Suppressor macrophage treated with lipopolysaccharide for 4 hours (primary cell): ENCODE data around the gene SLC35E2B.
"Not testable (repeated sequence)": the region's sequence is repeated elsewhere in the genome, so short reads cannot be mapped to it uniquely, and the experiment has no call there.

Experiments
- DNase-seq: peaks from one replicate; pipeline ENCODE4 v3.0.0-alpha.2; 2020

SLC35E2B gene

DNA sequence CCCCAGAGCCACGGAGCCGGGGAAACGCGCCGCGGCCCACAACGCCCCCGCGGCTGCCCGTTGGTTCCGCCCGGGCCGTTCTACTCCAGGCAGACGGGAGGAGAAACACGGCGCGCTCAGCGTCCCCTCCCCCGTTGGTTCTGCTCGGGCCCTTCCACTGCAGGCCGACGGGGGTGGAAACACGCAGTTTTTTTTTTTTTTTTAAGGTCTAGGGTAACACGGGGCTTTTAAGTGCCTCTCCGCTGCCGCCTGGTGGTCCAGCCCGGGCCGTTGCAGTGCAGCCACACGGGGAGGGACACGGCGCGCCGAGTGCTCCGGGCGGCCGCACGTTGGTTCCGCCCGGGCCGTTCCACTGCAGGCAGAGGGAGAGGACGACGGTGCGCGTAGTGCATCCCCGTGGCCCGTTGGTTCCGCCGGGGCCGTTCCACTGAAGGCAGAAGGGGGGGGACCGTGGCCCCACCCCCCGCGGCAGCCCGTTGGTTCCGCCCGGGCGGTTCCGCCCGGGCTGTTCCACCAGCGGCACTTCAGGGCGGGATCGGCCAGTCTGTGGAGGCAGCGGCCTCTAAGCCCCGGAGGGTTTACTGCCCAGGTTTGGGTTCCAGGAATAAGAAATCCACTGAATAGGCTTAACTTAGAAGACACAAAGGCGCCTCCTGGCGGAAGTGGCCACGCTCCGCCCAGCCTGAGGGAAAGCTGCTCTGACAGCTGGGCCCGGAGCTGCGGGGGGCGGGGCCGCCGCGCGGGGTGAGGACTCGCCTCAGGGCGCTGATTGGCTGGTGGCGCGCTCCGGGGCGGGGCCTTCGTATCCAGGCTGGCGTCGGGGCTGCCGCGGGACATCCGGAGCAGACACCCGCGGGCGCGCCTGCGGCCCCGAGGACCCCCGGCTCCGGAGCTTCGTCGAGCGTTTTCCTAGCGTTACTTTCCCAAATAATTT, at the start of gene SLC35E2B:
Gene SLC35E2B, minus strand, starts transcription at position 82 of the 934 bp plus-strand sequence. CDS start 16,096 bp downstream, outside the sequence.
- peak; percentile 93 for DNase-seq

DNA sequence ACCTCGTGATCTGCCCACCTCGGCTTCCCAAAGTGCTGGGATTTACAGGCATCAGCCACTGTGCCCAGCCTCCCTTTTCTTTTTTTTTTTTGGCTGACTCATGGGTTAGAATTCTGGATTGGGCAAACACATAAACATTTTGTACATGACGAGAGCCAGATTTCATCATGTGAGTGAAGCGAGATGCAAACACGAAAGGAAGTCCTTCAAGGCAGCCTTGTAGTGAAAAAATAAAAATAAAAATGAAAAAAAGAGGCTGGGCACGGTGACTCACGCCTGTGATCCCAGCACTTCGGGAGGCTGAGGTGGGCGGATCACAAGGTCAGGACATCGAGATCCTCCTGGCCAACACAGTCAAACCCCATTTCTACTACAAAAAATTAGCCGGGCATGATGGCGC, 48.4 kb upstream of the SLC35E2B start:
- peak; percentile 90 for DNase-seq

DNA sequence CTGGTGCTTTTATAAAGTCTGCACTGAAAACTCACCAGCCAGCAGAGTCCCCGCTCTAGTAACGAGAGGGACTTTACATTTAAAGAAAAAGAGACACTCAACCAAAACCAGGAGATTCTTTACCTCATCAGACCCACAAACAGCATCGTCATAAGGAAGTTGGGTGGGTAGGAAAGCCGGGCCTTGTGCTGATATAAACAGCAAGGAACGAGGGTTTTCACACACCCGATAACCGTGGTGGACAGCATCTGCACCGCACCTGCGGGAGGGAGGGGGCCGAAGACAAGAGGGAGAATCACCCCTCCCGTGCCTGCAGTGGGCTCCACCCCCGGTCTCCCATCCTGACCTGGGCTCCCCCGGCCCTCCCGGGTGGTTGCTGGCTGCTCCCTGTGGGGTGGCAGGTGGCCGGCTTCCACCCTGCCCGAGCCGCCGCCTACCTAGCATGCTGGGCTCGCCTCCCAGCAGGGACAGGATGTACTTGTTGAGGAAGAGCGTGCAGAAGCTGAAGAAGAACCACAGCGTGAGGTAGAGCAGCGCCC, 46.3 kb upstream of the SLC35E2B start:
- DNase-seq: not testable (repeated sequence)

DNA sequence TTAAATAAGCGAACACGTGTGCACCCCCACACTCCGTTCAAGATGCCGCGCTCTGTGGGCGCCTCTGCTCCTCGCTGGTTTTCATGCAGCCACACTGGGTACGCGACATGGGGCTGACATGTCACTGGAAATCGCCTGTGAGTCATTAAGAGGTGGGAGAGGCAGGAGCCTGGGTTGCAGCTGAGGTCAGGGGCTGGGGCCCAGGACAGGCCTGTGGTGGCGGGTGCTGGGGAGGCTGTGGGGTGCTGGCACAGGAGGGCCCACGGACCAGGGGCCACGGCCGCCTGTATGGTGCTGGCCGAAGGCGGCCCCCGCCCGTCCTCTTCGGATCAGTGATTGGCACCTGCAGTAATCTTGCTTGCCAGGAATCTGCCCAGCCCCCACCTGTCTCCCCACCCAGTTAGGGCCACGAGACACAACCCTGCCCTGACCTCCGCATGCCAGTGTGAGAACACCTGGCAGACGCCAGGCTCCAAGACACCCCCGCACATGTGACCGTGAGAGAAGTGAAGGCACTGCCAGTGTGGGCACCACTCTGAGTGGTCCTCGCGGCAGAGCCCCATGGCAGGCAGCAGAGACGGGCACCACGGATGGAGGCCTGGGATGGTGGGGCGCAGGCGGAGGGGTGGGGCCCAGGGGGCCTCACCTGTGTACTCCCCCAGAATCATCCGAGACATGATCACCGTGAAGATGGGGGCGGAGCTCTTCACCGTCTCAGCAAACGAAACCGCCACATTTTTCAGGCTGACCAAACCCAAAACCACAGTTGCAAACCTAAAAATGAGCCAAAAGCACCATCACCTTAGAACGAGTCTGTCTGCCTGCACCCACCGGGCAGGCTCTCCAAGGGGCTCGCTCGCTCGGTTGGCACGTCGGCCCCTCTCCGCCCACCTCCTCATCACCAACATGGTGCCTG, 45.3 kb upstream of the SLC35E2B start:
- not testable (repeated sequence) for DNase-seq

DNA sequence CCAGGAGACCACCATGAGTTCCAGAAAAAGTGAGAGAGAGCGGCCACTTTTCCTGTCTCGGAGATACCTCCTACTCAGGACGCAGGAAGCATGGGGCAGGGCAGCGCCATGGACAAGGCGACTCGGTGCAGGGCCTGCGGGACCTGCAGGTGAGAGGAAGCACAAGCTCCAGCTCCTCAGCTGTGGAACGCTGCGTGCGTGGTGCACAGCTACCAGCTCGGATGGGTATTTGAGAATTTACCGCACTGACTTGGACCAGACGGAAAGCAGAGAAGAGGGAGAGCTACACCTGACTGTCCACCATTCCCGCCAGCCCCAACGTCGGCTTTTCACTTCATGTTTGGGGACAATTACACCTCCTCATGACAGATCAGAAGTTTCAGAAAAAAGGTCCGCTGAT, 39.8 kb upstream of the SLC35E2B start:
- DNase-seq: no peak

DNA sequence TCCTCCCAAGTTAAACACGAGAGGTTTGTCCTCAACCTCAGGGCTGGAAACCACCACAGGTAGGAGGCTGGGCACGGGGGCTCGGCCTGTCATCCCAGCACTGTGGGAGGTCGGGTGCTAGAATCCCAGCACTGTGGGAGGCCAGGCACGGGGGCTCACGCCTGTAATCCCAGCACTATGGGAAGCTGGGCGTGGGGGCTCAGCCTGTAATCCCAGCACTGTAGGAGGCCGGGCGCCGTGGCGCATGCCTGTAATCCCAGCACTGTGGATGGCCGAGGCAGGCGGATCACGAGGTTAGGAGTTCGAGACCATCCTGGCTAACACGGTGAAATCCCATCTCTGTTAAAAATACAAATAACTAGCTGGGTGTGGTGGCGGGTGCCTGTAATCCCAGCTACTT, 38.3 kb upstream of the SLC35E2B start:
- no peak for DNase-seq

DNA sequence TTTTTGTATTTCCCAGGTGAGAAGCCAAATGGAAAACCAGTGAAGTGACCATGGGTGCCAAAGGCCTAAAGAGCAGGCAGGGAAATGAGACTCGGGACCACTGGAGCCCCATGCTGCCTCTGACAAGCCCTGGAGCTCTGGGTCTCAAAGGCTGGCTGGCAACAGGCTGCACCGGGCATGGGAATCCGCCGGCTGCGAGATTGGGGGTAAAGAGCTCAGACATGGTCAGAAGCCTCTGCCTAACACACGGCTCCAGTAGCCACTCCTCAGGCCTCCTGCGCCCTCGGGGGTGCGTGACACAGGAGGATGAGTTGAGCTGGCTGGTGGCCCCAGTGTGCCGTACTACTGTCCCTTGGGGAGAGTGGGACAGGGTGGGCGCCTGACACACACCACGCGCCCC, 37.6 kb upstream of the SLC35E2B start:
- not testable (repeated sequence) for DNase-seq

DNA sequence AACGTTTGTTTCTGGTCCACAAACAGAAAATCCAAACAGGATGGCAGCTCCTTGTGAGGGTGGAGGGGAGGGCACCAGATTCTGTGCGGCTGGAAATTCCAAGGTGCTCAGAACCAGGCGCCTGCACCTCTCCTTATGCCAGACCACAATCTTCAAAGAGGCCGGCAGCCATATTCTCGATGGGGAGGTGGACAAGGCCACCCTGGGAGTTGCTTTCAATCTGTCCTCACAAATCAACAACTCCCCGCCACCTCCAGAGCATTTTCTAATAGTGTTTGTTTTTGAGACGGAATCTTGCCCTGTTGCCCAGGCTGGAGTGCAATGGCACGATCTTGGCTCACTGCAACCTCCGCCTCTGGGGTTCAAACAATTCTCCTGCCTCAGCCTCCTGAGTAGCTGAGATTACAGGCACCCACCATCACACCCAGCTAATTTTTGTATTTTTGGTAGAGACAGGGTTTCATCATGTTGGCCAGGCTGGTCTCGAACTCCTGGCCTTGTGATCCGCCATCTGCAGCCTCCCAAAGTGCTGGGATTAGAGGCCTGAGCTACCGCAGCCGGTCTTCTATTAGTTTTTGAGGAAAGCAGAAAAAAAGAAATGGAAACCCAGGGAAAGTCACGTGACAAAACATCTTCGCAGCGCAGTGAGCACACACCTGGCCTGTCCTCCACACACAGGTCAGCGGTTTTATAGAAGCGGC, 36.7 kb upstream of the SLC35E2B start:
- not testable (repeated sequence) for DNase-seq

DNA sequence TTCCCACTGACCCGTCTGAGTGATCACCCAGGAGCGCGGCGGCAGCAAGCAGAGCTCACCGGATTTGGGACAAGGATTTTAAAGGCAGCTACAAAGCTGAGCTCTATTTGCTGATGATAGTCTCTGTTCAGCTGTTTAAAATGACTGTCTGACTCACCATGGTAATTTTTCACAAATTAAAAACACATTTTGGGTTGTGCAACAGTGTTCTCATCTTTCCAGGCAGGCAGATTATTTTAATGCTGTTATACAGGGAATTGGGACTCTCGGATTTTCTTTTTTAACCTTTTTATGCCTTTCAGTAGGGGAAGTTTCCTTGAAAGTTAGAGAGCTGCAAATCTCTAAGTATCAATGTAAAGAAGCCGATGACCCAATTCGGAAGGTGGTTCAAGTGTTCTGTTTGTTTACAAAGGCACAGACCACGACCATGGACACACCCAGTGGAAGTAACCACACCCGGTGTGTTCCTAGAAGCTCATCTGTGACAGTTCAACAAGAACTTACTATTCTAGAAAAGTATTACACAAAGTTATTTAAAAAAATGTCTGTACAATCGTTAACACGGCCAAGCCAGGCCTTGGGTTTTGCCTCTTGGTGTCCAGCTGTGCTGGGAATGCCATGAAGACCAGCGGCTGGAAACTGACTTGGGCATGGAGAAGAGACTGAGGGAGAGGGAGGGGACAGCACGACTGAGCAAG, 35.9 kb upstream of the SLC35E2B start:
- not testable (repeated sequence) for DNase-seq

DNA sequence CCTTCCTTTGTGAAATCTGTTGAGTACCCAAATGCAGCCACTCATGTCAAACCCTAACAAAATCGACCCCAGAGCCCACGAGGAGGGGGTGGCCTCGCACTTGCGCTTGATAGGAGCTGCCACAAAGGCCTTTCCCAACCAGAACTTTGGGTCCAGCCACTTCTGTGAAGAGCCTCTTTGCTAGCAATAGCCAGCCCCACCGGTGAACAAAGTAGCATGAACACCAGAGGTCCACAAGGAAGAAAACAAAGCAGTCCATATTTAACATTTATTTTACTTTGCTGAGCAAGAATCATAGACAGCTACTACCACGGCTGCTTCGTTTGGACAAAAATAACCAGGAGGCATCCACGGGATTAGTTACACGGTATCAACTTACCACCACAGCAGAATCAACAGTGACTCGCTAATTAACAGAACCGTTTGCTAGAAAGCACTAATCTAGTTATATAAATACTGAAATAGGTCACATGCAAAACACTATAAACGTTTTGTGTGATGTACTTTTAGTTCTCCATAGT, 34.6 kb upstream of the SLC35E2B start:
- not testable (repeated sequence) for DNase-seq

DNA sequence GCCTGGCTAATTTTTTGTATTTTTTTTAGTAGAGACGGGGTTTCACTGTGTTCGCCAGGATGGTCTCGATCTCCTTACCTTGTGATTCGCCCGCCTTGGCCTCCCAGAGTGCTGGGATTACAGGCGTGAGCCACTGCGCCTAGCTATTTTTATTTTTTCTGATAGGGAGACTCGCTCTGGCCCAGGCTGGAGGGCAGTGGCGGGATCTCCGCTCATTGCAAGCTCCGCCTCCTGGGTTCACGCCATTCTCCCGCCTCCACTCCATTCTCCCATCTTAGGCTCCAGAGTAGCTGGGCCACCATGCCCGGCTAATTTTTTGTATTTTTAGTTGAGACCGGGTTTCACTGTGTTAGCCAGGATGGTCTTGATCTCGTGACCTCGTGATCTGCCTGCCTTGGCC, 33.5 kb upstream of the SLC35E2B start:
- DNase-seq: not testable (repeated sequence)

DNA sequence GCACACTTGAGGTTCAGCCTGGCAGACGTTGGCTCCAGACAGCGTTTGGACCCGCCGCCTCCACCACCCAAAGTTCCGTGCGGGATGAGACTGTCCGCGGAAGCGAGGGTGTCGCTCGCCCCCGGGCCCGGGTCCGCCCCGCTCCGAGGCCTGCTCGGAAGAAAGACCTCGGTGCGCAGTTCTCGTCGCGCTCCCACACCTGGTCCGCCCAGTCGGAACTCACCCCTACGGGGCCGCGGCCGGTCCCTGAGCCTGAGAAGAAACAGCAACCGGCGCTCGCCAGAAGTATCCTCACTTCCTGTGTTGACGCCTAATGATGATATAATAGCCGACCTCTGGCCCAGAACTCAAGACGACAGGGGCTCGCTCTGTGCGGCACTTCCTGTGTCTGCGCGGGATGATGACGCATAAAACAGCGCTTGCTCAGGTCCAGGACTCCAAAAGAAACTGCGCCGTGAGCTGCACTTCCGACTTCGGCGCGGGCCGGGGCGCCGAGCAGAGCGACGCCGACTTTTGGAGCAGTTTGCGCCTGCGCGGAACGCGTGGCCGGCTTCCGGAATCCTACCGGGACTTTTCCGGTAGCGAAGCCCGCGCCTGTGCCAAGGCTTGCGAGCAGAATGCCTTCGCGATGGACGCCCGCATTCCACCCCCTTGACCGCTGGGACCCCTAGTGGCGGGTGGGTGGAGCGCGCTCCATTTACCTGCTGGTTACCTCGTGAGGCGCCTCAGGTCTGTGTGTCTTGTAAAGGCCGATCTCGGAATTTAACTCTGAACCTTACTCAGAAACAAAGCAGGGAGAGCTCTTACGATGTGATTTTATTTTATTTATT, 31.7 kb upstream of the SLC35E2B start, which contains the start of gene CDK11A:
Gene CDK11A, minus strand, starts transcription at position 323 of the 830 bp plus-strand sequence. CDS start 1,539 bp downstream, outside the sequence.
- peak; percentile 99 for DNase-seq

DNA sequence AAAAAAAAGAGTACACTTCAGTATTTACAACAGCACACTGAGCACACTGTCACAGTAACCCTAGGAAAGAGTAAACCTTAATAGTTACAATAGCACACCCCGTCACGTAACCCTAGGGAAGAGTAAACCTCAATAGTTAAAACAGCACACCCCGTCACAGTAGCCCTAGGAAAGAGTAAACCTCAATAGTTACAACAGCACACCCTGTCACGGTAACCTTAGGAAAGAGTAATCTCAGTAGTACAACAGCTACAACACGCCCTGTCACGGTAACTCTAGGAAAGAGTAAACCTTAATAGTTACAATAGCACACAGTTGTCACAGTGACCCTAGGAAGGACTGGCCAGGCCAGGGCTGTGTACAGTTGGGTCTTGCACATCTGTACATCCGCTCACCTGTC, 28.6 kb upstream of the SLC35E2B start:
- DNase-seq: no peak

DNA sequence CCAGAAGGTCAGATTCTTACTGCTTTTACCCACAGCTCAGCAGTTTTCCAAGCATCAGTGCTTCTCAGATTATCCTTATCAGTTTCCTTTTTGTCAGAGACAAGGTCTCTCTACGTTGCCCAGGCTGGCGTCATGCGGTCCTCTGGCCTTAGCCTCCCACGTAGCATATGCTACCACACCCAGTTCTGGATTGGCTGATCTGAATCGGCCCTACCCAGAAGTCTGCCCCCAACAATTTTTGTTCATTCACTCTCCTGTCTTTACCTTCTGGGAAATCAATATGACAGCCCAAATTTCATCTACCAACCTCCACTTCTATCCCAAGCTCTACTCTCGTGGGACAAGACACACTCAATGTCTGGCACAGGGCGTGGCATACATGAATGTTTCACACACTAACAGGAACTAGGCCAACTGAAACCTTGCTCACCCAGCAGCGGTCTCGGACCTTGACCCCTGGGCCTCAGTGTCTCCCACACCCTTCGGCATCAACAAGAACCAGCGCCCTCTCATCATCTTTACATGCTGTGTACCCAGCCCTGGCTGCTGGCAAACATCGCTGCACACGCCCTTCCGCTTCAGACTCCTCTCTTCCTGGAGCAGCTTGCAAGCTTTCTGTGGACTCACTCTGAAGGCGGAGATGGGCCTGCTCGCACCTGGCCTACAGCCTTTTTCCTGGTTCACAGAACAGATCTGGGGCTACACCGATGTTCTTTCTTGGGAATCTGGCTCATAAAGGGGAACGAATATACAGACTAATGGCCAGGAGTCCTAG, 22.7 kb upstream of the SLC35E2B start:
- DNase-seq: not testable (repeated sequence)

DNA sequence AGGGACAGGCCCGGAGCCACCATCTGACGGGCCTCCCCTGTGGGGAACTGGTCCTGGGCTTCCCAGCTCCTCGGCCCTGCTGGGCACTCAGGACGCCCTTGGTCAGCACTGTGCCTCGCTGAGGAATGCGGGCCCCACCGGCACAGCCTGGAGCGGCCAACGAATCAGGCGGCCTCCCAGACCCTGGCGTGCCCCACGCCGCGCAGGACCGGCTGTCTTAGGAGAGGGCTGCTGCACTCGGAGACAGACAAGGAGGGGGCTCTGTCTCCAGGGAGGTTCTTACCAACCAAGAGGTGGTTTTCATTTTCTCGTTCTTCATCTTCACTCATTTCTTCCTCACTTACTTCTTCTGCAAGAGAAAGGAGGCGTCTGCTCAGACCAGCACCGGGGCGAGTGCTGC, 15.3 kb upstream of the SLC35E2B start:
- not testable (repeated sequence) for DNase-seq

DNA sequence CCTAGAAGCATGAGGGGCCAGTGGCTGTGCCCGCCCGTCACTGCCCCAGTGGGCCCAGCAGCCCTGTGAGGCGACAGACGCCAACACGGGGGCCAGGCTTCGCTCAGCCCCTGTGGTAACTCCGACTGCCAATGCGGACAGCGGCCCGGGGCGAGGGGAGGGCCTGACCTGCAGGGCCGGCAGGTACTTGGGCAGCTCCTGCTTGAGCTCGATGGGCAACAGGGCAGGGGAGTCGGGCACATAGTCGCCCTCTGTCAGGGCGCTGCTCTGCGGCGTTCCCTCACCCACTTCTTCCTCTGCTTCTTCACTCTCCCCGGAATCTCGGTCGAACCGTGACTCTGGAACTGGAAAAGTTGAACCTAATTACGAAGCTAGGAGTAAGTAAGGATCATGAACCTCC, 14.6 kb upstream of the SLC35E2B start:
- not testable (repeated sequence) for DNase-seq

DNA sequence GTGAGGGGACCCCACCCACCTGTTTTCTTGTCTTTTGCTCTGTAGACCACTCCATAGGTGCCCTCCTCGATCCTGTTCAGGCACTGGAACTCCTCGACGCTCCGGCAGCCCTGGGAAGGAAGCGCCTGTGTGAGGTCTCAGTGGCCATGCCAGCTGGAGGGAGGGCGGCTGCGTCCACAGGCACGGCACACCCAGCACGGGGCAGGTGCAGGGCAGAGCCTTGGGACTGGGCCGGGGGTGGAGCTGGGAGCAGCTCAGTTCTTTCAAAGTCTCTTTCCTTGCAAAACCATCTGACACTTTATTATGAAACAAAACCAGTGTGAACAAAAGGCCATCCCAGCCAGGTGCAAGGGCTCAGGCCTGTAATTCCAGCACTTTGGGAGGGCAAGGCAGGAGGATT, 13.0 kb upstream of the SLC35E2B start:
- not testable (repeated sequence) for DNase-seq

DNA sequence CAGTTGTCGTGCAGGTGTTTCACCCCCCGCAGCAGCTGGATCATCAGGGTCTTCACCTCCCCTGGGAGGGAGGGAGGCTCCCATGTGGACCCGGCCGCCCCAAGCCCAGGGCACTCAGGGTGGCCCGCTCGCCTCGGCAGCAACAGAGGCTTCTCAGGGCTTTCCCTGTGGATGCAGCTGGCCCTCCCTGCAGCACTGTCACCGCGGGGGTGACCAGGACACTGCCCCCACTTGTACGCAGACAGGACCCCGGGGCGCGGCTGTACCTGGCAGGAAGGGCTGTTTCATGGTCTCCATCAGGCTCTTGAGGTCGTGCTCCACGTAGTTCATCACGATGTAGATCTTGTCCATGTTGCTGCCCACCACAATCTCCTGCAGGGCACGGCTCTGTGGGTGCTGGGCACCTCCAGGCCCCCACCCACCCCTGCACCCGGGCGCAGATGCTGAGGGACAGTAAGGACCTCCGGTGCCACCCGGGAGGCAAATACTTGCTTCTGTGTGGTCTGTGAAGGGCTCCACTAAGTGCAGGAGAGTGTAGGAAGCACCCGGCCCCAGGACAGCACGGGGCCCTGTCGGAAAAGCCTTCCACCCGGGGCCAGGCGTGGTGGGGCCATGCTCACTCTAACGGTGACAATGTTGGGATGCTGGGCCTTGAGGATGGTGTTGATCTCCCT, 11.8 kb upstream of the SLC35E2B start:
- DNase-seq: not testable (repeated sequence)

DNA sequence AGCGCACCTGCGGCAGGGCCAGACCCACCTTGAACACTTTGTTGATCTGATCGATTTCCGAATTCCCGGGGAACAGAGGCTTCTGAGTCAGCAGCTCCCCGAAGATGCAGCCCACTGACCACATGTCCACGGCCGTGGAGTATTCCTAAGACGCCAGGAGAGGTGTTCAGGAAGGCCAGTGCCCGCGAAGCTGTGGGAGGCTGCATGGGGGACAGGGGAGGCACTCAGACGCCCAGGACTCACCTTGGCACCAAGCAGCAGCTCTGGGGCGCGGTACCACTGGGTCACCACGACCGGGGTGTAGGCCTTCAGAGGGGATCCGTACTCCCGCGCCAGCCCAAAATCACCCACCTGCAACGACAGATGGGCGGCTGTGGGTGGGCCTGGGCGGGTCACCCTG, 11.2 kb upstream of the SLC35E2B start:
- no peak for DNase-seq
